ENCODE measurements around the gene NOL12. TPM values are rescaled to one million over a fixed set of nuclear protein-coding genes. Genes with fewer than 3 reads are reported as not detected.
"Not testable (repeated sequence)": the region's sequence is repeated elsewhere in the genome, so short reads cannot be mapped to it uniquely, and the experiment has no call there.

NOL12 gene
- total RNA-seq, 1 experiment from 2014 or later: 28.8 TPM

- DNase-seq (ENCODE audit: low read depth): no peak
Observed at GRCh38 chr22:37679670-37680069, 6.5 kb upstream of the NOL12 start.

- DNase-seq (ENCODE audit: low read depth): peak; percentile 40
Observed at GRCh38 chr22:37680191-37680851, 5.8 kb upstream of the NOL12 start.

GRCh38 chr22:37681001-37681424 is 5.1 kb upstream of the NOL12 start:
- peak; percentile 66 for DNase-seq (ENCODE audit: low read depth)

GRCh38 chr22:37681556-37682049 is 4.5 kb upstream of the NOL12 start:
- DNase-seq (ENCODE audit: low read depth): peak; percentile 80

GRCh38 chr22:37684803-37685615 is 1.1 kb upstream of the NOL12 start:
- DNase-seq (ENCODE audit: low read depth): peak; percentile 75

- no peak for DNase-seq (ENCODE audit: low read depth)
Observed at GRCh38 chr22:37690407-37690806, 4.3 kb downstream of the NOL12 start.

- no peak for DNase-seq (ENCODE audit: low read depth)
Observed at GRCh38 chr22:37690901-37691504, 4.9 kb downstream of the NOL12 start.

GRCh38 chr22:37692627-37693285 is 6.6 kb downstream of the NOL12 start:
- no peak for DNase-seq (ENCODE audit: low read depth)

- not testable (repeated sequence) for DNase-seq (ENCODE audit: low read depth)
Observed at GRCh38 chr22:37694131-37694530, 8.0 kb downstream of the NOL12 start.

- DNase-seq (ENCODE audit: low read depth): not testable (repeated sequence)
Observed at GRCh38 chr22:37696260-37696656, 10.1 kb downstream of the NOL12 start.

- DNase-seq (ENCODE audit: low read depth): peak; percentile 92
Observed at GRCh38 chr22:37696657-37697537, 10.8 kb downstream of the NOL12 start, which contains the start of gene TRIOBP. TSS of gene TRIOBP (plus strand) at chr22:37697048. CDS start at chr22:37701366, 4,318 bp downstream.

GRCh38 chr22:37697538-37697835 is 11.3 kb downstream of the NOL12 start:
- no peak for DNase-seq (ENCODE audit: low read depth)

- DNase-seq (ENCODE audit: low read depth): no peak
Observed at GRCh38 chr22:37701141-37701786, 15.1 kb downstream of the NOL12 start.

- no peak for DNase-seq (ENCODE audit: low read depth)
Observed at GRCh38 chr22:37703906-37704305, 17.8 kb downstream of the NOL12 start.

- no peak for DNase-seq (ENCODE audit: low read depth)
Observed at GRCh38 chr22:37704645-37705044, 18.5 kb downstream of the NOL12 start.

- DNase-seq (ENCODE audit: low read depth): no peak
Observed at GRCh38 chr22:37705205-37705604, 19.1 kb downstream of the NOL12 start.

- no peak for DNase-seq (ENCODE audit: low read depth)
Observed at GRCh38 chr22:37708580-37709444, 22.7 kb downstream of the NOL12 start.

- no peak for DNase-seq (ENCODE audit: low read depth)
Observed at GRCh38 chr22:37709445-37709765, 23.3 kb downstream of the NOL12 start.

- no peak for DNase-seq (ENCODE audit: low read depth)
Observed at GRCh38 chr22:37710675-37711074, 24.5 kb downstream of the NOL12 start.

- no peak for DNase-seq (ENCODE audit: low read depth)
Observed at GRCh38 chr22:37711490-37711889, 25.3 kb downstream of the NOL12 start.

Data from RPMI7951 (cell line).